HFF-Myc (cell line): ENCODE measurements around the gene NKD1.

Experiments used
- DNase-seq: peaks from one replicate; pipeline ENCODE4 v3.0.0-alpha.2; 2011; ENCODE audit warnings: low read depth; ENCODE audit errors: extremely low read depth
- H3K4me3 ChIP-seq: replicated peaks from 2 replicates; pipeline ENCODE4 v1.5.1; 2011; ENCODE audit warnings: low read depth, mild to moderate bottlenecking, control low read depth, low read length
- TF ChIP-seq, protein P1 (sequence below): IDR thresholded peaks from 2 replicates; pipeline ENCODE4 v1.5.1; 2012; ENCODE audit warnings: mild to moderate bottlenecking, low read depth, low read length, control low read depth; ENCODE audit errors: missing control alignments

NKD1 gene

GRCh38 chr16:50584033-50584722 lies 36.0 kb downstream of the NKD1 start:
- TF ChIP-seq, protein P1, sequence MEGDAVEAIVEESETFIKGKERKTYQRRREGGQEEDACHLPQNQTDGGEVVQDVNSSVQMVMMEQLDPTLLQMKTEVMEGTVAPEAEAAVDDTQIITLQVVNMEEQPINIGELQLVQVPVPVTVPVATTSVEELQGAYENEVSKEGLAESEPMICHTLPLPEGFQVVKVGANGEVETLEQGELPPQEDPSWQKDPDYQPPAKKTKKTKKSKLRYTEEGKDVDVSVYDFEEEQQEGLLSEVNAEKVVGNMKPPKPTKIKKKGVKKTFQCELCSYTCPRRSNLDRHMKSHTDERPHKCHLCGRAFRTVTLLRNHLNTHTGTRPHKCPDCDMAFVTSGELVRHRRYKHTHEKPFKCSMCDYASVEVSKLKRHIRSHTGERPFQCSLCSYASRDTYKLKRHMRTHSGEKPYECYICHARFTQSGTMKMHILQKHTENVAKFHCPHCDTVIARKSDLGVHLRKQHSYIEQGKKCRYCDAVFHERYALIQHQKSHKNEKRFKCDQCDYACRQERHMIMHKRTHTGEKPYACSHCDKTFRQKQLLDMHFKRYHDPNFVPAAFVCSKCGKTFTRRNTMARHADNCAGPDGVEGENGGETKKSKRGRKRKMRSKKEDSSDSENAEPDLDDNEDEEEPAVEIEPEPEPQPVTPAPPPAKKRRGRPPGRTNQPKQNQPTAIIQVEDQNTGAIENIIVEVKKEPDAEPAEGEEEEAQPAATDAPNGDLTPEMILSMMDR: no peak
- DNase-seq: no peak

DNA sequence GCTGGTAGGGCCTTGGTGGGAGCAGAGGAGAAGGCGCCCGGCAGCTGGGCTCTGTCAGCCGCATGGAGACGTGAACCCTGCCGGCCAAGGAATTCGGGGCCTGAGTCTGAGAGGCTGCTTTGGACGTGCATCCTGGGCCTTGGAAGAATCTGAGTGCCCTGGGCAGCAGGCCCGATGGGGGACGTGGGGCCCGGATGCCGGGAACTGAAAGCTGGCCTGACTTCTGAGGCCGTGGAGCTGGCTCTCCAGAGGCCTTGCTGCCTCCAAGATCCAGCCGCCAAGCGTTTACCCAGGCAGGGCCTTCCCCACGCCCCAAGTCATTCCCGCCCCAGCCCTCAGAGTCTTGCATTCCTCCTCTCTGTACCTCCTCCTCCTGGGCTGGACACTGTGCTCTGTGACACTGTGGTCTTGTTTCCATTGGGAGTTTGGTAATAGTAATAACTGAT lies 37.2 kb downstream of the NKD1 start:
- no peak for DNase-seq

More at GRCh38 chr16:50584033-50584722, 36.0 kb downstream of the NKD1 start:
- no peak overlapping the region for H3K4me3 ChIP-seq

GRCh38 chr16:50587543-50587942 lies 39.3 kb downstream of the NKD1 start:
- no peak overlapping the region for H3K4me3 ChIP-seq
- TF ChIP-seq, protein P1: no peak
- no peak for DNase-seq

More for the DNA sequence above, 37.2 kb downstream of the NKD1 start:
- no peak overlapping the region for H3K4me3 ChIP-seq
- TF ChIP-seq, protein P1: no peak

GRCh38 chr16:50588276-50588675 lies 40.1 kb downstream of the NKD1 start:
- TF ChIP-seq, protein P1: no peak
- no peak overlapping the region for H3K4me3 ChIP-seq
- no peak for DNase-seq

DNA sequence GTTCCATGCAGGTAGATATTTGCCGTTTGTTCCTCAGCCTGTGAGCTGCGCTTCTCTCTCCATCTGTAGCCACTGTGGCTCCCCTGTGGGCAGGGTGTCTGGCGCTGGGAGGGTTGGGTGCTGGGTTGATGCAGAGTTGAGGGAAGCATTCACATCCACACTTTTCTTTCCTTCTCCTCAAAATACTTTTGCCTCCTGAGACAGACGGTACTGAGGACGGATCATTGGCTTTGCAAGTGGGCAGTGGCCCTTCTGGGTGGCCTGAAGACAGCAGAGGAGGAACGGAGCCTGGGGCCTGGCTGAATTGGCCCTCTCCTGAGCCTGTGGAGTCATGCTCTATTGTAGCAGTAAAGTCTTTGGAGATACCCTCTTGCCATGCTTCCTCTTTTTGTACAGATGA lies 43.0 kb downstream of the NKD1 start:
- no peak overlapping the region for H3K4me3 ChIP-seq
- TF ChIP-seq, protein P1: no peak
- no peak for DNase-seq

- no peak for DNase-seq
- TF ChIP-seq, protein P1: no peak
- H3K4me3 ChIP-seq: no peak overlapping the region
Measured at GRCh38 chr16:50591800-50592771, 43.9 kb downstream of the NKD1 start.
